Left lung (tissue), 10 donors: Measurements from ENCODE around the gene ADAMTS8. TPM values are rescaled to one million over a fixed set of nuclear protein-coding genes. Genes with fewer than 3 reads are reported as not detected.

ENCODE experiments used
- ATAC-seq: fragments of 200-7000 bp; cut with Tn5 transposase; one replicate; pipeline ENCODE4 v1.9.1; 2020; ENCODE audit warnings: moderate library complexity
- DNase-seq, 4 donors: peaks; one replicate each; pipeline ENCODE4 v3.0.0-alpha.2; 2013 to 2020
- H3K27ac ChIP-seq, 2 donors: fragments of 200-600 bp; sonication (generic) in 1 of 2; one replicate each; pipeline versions ENCODE4 v1.5.0 to v1.8.0; 2020 to 2021
- H3K27me3 ChIP-seq, 2 donors: fragments of 200-600 bp; sonication (generic) in 1 of 2; one replicate each; pipeline versions ENCODE4 v1.5.0 to v1.8.0; 2020 to 2021
- H3K36me3 ChIP-seq, 2 donors: fragments of 200-600 bp; sonication (generic) in 1 of 2; one replicate each; pipeline versions ENCODE4 v1.5.0 to v1.8.0; 2020 to 2021
- H3K4me1 ChIP-seq, 2 donors: fragments of 200-600 bp; one replicate each; pipeline ENCODE4 v1.8.0; 2021
- H3K4me3 ChIP-seq, 2 donors: fragments of 200-600 bp; sonication (generic) in 1 of 2; one replicate each; pipeline versions ENCODE4 v1.5.0 to v1.8.0; 2020 to 2021; ENCODE audit warnings: mild to moderate bottlenecking in 1 of 2
- H3K9me3 ChIP-seq, 2 donors: fragments of 200-600 bp; sonication (generic) in 1 of 2; one replicate each; pipeline versions ENCODE4 v1.5.0 to v1.8.0; 2020 to 2021
- intact Hi-C, 2 donors: fragments of 100-400 bp; cut with DNase I; formaldehyde crosslinking; loops; one replicate each; pipeline versions ENCODE4 v1.11.2 to v1.14.2; 2022
- polyA plus RNA-seq, 6 donors: library from polyadenylated mRNA; unstranded; fragments of 120-200 nt; gene quantifications; one replicate each; pipeline ENCODE4 v1.2.1, GENCODE V29; 2013; ENCODE audit not compliant: insufficient read length in 6 of 6
- total RNA-seq, 2 donors: library from RNA; stranded (reverse); fragmentation: NEBNext Ultra II Directional; extraction: Animal tissue kit (Norgen Biotek cat#: 25700); gene quantifications; one replicate each; pipeline ENCODE4 v1.2.1, GENCODE V29; 2021
- TF ChIP-seq, protein P1 (sequence below), 2 donors: fragments of 200-600 bp; sonication (generic) in 1 of 2; IDR thresholded peaks; one replicate each; pipeline versions ENCODE4 v1.5.0 to v1.8.0; 2021; ENCODE audit warnings: antibody characterized with exemption in 2 of 2
- donor health status: DM: no; HTN: yes; CAD: no.
- donor health status: DM: no; HTN: no; CAD: no.

ADAMTS8 gene
- total and polyA plus RNA-seq, 8 donors = 1.2 to 48.5 (median 5.3) TPM

DNA sequence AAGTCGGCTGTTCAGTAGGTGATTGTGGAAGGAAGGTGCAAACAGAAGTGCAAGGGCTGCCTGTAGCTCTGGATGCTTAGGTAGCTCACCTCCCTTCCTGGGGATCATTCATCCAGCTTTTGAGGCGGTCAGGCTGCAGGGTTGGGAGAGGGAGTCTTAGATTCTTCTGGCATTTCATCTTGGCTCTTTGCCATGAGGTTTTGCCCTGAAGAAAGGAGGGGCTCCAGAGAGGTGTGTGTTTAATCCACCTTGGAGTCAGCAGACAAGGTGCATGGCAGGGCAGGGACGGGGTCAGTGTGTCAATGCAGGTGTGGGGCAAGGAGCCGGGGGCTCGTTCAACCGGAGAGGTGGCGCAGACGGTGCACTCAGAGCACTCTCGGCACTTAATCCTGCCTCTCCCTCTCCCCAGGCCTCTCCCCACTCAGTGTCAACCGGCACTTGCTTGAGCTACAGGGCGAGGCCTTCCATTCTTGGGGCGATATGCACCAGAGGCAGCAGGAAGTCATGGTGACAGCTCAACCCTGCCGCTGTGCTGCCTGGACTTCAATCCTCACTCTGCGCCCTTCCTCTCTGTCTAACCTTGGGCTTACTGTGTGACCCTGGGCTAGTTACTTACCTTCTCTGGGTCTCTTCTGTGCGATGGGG, 27.2 kb upstream of the ADAMTS8 start:
- Histone ChIP-seq H3K27me3 (peaks cover 0 to 11% of the 10 kb centered on the region in 2 donors), H3K36me3 (no peaks in the 10 kb centered on the region), H3K9me3 (no peaks in the 10 kb centered on the region), H3K4me3 (no peak overlapping the region), H3K27ac (no peak overlapping the region), H3K4me1 (peaks cover 0 to 5% of the 10 kb centered on the region in 2 donors)
- ATAC-seq (peak; percentile 68), DNase-seq (no peak)
- TF ChIP-seq, protein P1, sequence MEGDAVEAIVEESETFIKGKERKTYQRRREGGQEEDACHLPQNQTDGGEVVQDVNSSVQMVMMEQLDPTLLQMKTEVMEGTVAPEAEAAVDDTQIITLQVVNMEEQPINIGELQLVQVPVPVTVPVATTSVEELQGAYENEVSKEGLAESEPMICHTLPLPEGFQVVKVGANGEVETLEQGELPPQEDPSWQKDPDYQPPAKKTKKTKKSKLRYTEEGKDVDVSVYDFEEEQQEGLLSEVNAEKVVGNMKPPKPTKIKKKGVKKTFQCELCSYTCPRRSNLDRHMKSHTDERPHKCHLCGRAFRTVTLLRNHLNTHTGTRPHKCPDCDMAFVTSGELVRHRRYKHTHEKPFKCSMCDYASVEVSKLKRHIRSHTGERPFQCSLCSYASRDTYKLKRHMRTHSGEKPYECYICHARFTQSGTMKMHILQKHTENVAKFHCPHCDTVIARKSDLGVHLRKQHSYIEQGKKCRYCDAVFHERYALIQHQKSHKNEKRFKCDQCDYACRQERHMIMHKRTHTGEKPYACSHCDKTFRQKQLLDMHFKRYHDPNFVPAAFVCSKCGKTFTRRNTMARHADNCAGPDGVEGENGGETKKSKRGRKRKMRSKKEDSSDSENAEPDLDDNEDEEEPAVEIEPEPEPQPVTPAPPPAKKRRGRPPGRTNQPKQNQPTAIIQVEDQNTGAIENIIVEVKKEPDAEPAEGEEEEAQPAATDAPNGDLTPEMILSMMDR (IDR thresholded peaks at IDR 0.05) = no peak
- intact Hi-C loops = loop anchor here in 1 of 2 donors (10.0 kb wide), 1 partner anchor 209 kb away; no protein-coding TSS in a partner anchor

DNA sequence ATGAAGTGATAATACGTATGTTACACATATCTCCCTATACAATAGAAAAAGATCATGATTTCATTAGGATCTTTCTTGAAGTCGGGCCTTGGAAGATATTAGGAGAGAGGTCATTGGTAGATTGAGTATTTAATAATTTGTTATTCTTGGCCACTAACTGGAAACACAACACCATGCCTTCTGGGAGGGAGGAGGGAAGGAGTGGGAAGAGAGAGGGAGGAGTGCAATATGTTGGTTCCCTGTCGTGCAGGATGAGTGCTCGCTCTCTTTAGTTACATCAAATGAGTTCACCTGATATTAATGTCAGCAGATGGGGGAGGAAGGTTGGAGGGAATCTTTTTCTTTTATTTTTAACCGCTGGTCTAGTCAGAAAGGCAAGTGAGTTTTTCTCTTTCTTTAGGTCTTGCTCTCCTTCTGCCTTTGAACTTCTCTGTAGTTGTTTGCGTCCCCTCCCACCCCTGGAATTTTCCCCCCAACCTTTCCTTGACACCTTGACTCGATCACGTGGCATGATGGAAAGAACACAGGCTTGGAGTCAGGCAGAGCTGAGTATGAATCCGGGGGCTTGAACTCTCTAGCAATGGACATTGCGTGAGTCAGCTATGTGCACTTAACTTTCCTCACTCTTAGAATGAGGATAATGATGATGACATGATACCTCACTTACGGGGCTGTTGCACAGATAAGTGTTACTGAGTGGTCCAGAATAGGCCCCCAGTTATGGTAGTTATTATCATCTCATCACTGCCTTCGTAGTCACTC, 26.3 kb upstream of the ADAMTS8 start:
- TF ChIP-seq, protein P1 (IDR thresholded peaks at IDR 0.05) = no peak
- intact Hi-C loops = loop anchor here in 1 of 2 donors (10.0 kb wide), 1 partner anchor 210 kb away; no protein-coding TSS in a partner anchor

DNA sequence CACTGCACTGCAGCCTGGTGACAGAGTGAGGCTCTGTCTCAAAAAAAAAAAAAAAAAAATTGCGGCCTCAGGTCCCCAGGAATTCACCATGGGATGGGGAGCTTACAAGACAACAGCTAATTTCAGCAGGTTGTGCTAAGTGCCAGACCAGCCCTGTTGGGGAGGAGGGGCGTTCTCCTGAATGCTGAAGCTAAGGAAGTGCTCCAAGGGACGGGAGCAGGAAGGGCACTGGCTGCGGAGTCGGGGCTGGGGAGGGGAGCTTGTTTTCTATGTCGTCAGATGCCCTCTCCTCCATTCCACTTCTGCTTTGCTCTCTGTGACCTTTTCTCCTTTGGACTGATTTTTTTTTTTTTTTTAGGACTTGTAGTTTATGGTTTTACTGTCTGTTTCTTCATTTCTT, 24.5 kb upstream of the ADAMTS8 start:
- no peak for ATAC-seq
- TF ChIP-seq, protein P1 (IDR thresholded peaks at IDR 0.05) = no peak
- no peak overlapping the region for H3K27ac ChIP-seq
- no peaks in the 10 kb centered on the region for H3K36me3 ChIP-seq
- peaks cover 0 to 13% of the 10 kb centered on the region in 2 donors for H3K4me1 ChIP-seq
- H3K4me3 ChIP-seq = no peak overlapping the region
- no peaks in the 10 kb centered on the region for H3K9me3 ChIP-seq
- H3K27me3 ChIP-seq = peaks cover 15 to 38% of the 10 kb centered on the region in 2 donors
- DNase-seq = no peak
- intact Hi-C loops = loop anchor here in 1 of 2 donors (10.0 kb wide), 1 partner anchor 212 kb away; no protein-coding TSS in a partner anchor

More for the DNA sequence above, 26.3 kb upstream of the ADAMTS8 start:
- DNase-seq (peak in 1 of 4 donors; percentile 47), ATAC-seq (no peak)
- Histone ChIP-seq H3K9me3 (no peaks in the 10 kb centered on the region), H3K27me3 (peaks cover 6 to 21% of the 10 kb centered on the region in 2 donors), H3K36me3 (no peaks in the 10 kb centered on the region), H3K27ac (no peak overlapping the region), H3K4me1 (peaks cover 0 to 6% of the 10 kb centered on the region in 2 donors), H3K4me3 (no peak overlapping the region)

DNA sequence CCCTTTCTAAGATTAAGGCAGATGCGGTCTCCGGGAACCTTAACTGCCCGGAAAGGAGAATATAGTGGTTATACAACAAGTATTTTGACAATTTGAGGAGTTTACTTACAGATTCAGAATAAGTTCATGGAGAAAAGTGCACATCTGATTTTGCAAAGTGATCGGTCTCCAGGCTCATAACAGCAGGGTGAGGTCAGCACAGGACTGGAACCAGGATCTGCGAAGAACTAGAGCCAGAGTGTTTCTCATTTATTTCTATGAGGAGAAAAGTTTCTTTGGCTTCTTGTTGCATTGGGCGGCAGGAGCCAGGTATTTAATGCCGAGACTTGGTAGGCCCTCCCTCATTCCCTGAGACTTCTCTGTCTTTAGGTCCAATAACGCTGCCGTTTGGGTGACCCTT, 23.8 kb upstream of the ADAMTS8 start:
- no peaks in the 10 kb centered on the region for H3K36me3 ChIP-seq
- peaks cover 15 to 40% of the 10 kb centered on the region in 2 donors for H3K27me3 ChIP-seq
- intact Hi-C loops = loop anchor here in 1 of 2 donors (10.0 kb wide), 1 partner anchor 213 kb away; no protein-coding TSS in a partner anchor
- TF ChIP-seq, protein P1 (IDR thresholded peaks at IDR 0.05) = no peak
- H3K27ac ChIP-seq = no peak overlapping the region
- no peak for ATAC-seq
- H3K9me3 ChIP-seq = no peaks in the 10 kb centered on the region
- no peak for DNase-seq
- peaks cover 0 to 13% of the 10 kb centered on the region in 2 donors for H3K4me1 ChIP-seq
- H3K4me3 ChIP-seq = peak overlapping the region; percentile 2 to 45
